ENCODE data around the gene WDFY2. TPM values are rescaled to one million over a fixed set of nuclear protein-coding genes. Genes with fewer than 3 reads are reported as not detected.

The WDFY2 gene
- total and polyA plus RNA-seq, 2 experiments from 2014 or later, result 6.9 to 14.2 TPM

DNA sequence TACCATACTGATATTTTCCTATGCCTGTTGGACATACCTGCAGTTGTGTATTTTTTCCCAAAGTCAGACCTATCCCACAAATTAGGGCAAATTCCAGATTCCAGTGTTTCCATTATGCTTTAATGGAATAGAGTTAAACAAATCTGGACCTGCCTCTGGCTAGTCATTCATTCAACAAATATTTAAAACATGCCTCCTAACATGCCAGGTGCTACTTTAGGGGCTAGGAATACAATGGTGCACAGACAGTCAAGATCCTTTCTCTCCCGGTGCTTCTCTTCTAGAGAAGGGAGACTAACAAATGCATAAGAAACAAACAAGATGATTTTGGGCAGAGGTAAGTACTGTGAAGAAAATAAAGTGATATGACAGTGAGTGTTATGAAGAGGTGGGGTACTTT is 7.5 kb upstream of the WDFY2 start:
- in situ Hi-C loops (cut with MboI), result no loop called here
- Histone ChIP-seq H3K4me2 (ENCODE audit: unreplicated experiment) (no peak overlapping the region), H3K36me3 (ENCODE audit: low read depth) (no peaks in the 10 kb centered on the region), H3K9me2 (ENCODE audit: insufficient read depth) (no peaks in the 10 kb centered on the region), H3K79me2 (ENCODE audit: insufficient read depth) (no peaks in the 10 kb centered on the region), H3K4me3 (no peak overlapping the region), H3K27ac (no peak overlapping the region), H3K27me3 (replicated peaks; ENCODE audit: insufficient read depth) (no peaks in the 10 kb centered on the region), H3K4me1 (ENCODE audit: insufficient read depth) (peaks cover 6% of the 10 kb centered on the region), H2AFZ (no peak overlapping the region), H4K20me1 (ENCODE audit: insufficient read depth) (no peaks in the 10 kb centered on the region), H3F3A (ENCODE audit: insufficient read depth) (0 out of 2 replicates have a peak, but pooled peaks cover 4% of the 10 kb centered on the region), H3K9me3 (ENCODE audit: low read depth) (no peaks in the 10 kb centered on the region), H3K9ac (no peak overlapping the region)
- 98 to 100% methylated on average over 1 of the region's 1 CpG for WGBS, 2 experiments (ENCODE audit: low coverage in 1 of 2, low lambda C conversion rate in 2 of 2, missing lambda C conversion rate in 2 of 2)
- DNase-seq, result no peak
- TF ChIP-seq EZH2 (IDR thresholded peaks at IDR 0.05; ENCODE audit: insufficient read depth, poor library complexity, severe bottlenecking), result no peak
- no peak for TF ChIP-seq EZH2phosphoT487 (IDR thresholded peaks at IDR 0.05; ENCODE audit: insufficient read depth, low read depth)

DNA sequence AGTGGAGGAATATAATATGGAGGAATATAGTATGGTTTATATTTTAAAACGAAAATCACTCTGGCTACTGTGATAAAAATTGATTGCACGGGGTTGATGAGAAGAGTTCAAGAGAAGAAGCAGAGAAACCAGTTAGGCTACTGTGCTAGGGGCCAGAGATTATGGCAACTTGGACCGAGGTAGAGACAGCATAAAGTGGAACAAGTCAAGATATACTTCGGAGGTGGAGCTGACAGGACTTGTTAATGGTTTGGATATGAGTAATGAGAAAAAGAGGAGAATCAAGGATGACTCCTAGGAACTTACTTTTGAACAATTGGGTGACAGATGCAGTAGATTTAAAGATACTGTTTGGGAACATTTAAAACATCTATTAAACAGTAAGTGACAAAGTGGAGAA is 6.6 kb upstream of the WDFY2 start:
- Histone ChIP-seq H4K20me1 (ENCODE audit: insufficient read depth) (no peaks in the 10 kb centered on the region), H3K27ac (no peak overlapping the region), H3K36me3 (ENCODE audit: low read depth) (no peaks in the 10 kb centered on the region), H3K4me3 (no peak overlapping the region), H3K27me3 (replicated peaks; ENCODE audit: insufficient read depth) (no peaks in the 10 kb centered on the region), H3F3A (ENCODE audit: insufficient read depth) (0 out of 2 replicates have a peak, but pooled peaks cover 4% of the 10 kb centered on the region), H3K9me2 (ENCODE audit: insufficient read depth) (no peaks in the 10 kb centered on the region), H3K4me1 (ENCODE audit: insufficient read depth) (peaks cover 6% of the 10 kb centered on the region), H3K9me3 (ENCODE audit: low read depth) (no peaks in the 10 kb centered on the region), H3K4me2 (ENCODE audit: unreplicated experiment) (no peak overlapping the region), H3K79me2 (ENCODE audit: insufficient read depth) (no peaks in the 10 kb centered on the region), H2AFZ (peak overlapping the region; percentile 15; the same call in 1 of the 2 replicates), H3K9ac (no peak overlapping the region)
- 81 to 92% methylated on average over 4 of the region's 4 CpGs for WGBS, 2 experiments (ENCODE audit: low coverage in 1 of 2, low lambda C conversion rate in 2 of 2, missing lambda C conversion rate in 2 of 2)
- TF ChIP-seq EZH2 (IDR thresholded peaks at IDR 0.05; ENCODE audit: insufficient read depth, poor library complexity, severe bottlenecking) (no peak), EZH2phosphoT487 (IDR thresholded peaks at IDR 0.05; ENCODE audit: insufficient read depth, low read depth) (no peak)
- no peak for DNase-seq
- in situ Hi-C loops (cut with MboI), result no loop called here

DNA sequence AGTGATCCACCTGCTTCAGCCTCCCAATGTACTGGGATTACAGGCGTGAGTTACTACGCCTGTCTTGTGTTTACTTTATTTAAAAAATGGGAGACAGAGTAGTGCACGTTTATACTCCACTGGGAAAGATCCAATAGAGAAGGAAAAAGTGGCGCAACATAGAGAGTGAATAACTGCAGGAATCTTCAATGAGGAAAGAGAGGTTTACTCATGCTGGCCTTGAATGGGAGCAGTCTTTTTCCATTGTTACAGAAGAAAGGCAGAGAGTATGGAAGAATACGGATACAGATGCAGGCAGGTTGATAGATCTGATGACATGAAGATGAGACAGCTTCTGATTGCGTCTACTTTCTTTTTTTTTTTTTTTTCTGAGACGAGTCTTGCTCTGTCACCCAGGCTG is 4.6 kb upstream of the WDFY2 start:
- Histone ChIP-seq H4K20me1 (ENCODE audit: insufficient read depth) (no peaks in the 10 kb centered on the region), H3K27ac (no peak overlapping the region), H3K4me1 (ENCODE audit: insufficient read depth) (peaks cover 6% of the 10 kb centered on the region), H3K79me2 (ENCODE audit: insufficient read depth) (peaks cover 3% of the 10 kb centered on the region), H3K9ac (no peak overlapping the region), H3K4me2 (ENCODE audit: unreplicated experiment) (no peak overlapping the region), H3K36me3 (ENCODE audit: low read depth) (no peaks in the 10 kb centered on the region), H3K9me3 (ENCODE audit: low read depth) (no peaks in the 10 kb centered on the region), H3K9me2 (ENCODE audit: insufficient read depth) (no peaks in the 10 kb centered on the region), H3K4me3 (no peak overlapping the region), H3F3A (ENCODE audit: insufficient read depth) (0 out of 2 replicates have a peak, but pooled peaks cover 7% of the 10 kb centered on the region), H3K27me3 (replicated peaks; ENCODE audit: insufficient read depth) (no peaks in the 10 kb centered on the region), H2AFZ (no peak overlapping the region)
- WGBS, 2 experiments (ENCODE audit: low coverage in 1 of 2, low lambda C conversion rate in 2 of 2, missing lambda C conversion rate in 2 of 2), result 75 to 90% methylated on average over 7 of the region's 7 CpGs
- no peak for TF ChIP-seq EZH2phosphoT487 (IDR thresholded peaks at IDR 0.05; ENCODE audit: insufficient read depth, low read depth)
- TF ChIP-seq EZH2 (IDR thresholded peaks at IDR 0.05; ENCODE audit: insufficient read depth, poor library complexity, severe bottlenecking), result no peak
- DNase-seq, result peak; percentile 39
- in situ Hi-C loops (cut with MboI), result no loop called here

DNA sequence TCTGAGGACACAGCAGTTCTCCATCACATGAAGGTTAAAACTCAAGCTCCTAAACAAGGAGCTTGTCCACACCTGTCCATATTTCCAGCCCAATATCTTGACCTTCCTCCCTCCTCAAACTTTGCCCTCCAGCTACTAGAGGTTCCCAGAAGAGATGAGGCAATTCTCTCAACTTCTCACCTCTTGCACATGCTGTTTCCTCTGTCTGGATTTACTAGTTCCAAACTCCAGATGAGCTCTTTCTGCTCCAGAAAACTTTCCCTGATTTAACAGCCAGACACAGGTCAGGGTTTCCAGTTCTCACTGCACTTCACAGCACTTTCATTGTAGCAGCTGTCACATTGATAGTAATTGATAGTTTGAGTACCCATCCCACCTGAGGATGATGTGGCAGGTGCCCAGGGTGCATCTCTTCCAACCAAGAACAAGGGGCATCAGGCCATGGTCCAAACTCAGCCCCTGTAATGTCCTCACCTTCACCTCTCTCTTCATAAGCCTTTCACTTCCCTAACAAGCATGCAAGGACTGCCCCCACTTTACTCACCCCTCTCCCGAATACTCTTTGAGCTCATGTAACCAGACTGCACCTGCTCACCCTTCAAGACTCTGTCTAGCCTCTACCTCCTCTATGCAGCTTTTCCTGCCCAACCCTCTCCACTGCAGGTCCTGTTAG is 3.0 kb upstream of the WDFY2 start:
- H3K9me2 ChIP-seq (ENCODE audit: insufficient read depth), result no peaks in the 10 kb centered on the region
- in situ Hi-C loops (cut with MboI), result no loop called here

More for the DNA sequence above, 3.0 kb upstream of the WDFY2 start:
- H4K20me1 ChIP-seq (ENCODE audit: insufficient read depth), result no peaks in the 10 kb centered on the region
- 23 to 60% methylated on average over 1 of the region's 1 CpG for WGBS, 2 experiments (ENCODE audit: low coverage in 1 of 2, low lambda C conversion rate in 2 of 2, missing lambda C conversion rate in 2 of 2)
- H3K27ac ChIP-seq, result no peak overlapping the region
- H3K4me3 ChIP-seq, result no peak overlapping the region
- no peak overlapping the region for H3K9ac ChIP-seq
- no peaks in the 10 kb centered on the region for H3K36me3 ChIP-seq (ENCODE audit: low read depth)
- H3K27me3 ChIP-seq (replicated peaks; ENCODE audit: insufficient read depth), result no peaks in the 10 kb centered on the region
- peaks cover 20% of the 10 kb centered on the region for H3K79me2 ChIP-seq (ENCODE audit: insufficient read depth)
- H2AFZ ChIP-seq, result no peak overlapping the region
- H3K4me1 ChIP-seq (ENCODE audit: insufficient read depth), result peaks cover 8% of the 10 kb centered on the region
- no peak overlapping the region for H3K4me2 ChIP-seq (ENCODE audit: unreplicated experiment)
- TF ChIP-seq EZH2phosphoT487 (IDR thresholded peaks at IDR 0.05; ENCODE audit: insufficient read depth, low read depth) (no peak), EZH2 (IDR thresholded peaks at IDR 0.05; ENCODE audit: insufficient read depth, poor library complexity, severe bottlenecking) (no peak)
- peaks cover 19% of the 10 kb centered on the region for H3F3A ChIP-seq (ENCODE audit: insufficient read depth)
- no peak for DNase-seq
- H3K9me3 ChIP-seq (ENCODE audit: low read depth), result no peaks in the 10 kb centered on the region

Measured in GM23248 (cell line).